HFF-Myc (cell line): ENCODE data around the gene CPEB2.

Source experiments
- DNase-seq: peaks from one replicate; pipeline ENCODE4 v3.0.0-alpha.2; 2011; ENCODE audit warnings: low read depth; ENCODE audit errors: extremely low read depth
- H3K4me3 ChIP-seq: replicated peaks from 2 replicates; pipeline ENCODE4 v1.5.1; 2011; ENCODE audit warnings: low read depth, mild to moderate bottlenecking, control low read depth, low read length
- TF ChIP-seq, protein P1 (sequence below): IDR thresholded peaks from 2 replicates; pipeline ENCODE4 v1.5.1; 2012; ENCODE audit warnings: mild to moderate bottlenecking, low read depth, low read length, control low read depth; ENCODE audit errors: missing control alignments

Gene CPEB2

DNA sequence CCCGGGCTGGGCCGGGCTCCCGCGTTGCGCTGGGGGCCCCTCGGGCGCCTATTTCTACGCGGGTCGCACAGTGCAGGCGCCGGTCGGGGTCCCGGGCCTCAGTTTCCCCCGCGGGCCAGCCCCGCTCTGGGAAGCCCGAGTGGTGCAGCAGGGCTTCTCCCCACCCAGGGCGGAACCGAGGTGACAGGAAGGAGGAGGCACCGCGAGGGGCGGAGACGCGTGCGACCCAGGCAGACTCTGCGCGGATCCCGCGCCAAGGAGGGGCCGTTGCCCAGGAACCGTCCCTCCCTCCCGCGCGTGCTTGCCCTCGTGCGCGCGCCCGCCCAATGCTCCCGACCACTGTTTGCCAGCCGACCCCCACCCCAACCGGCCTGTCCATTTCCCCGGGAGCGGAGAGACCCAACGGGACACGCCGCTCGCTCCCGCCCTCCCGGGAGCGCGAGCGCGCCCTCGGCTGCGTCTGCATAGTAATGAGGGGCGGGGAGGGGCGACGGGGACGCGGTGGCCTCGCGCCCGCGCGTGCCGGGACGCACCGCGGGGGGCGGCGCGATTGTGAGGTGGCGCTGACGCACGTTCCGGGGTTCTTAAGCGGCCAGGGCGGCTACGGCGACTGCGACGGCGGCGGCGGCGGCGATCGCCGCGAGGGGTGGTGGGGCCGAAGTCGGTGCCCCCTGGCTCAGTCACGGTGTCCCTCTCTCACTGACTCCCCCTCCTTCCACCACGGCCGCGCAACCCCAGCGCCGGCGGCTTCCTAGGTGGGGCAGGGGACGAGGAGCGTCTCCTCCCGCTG, at the start of gene CPEB2:
CPEB2 (plus strand) TSS at position 613 of the 790 bp plus-strand sequence. CDS start 193 bp downstream, outside the sequence.
- TF ChIP-seq, protein P1, sequence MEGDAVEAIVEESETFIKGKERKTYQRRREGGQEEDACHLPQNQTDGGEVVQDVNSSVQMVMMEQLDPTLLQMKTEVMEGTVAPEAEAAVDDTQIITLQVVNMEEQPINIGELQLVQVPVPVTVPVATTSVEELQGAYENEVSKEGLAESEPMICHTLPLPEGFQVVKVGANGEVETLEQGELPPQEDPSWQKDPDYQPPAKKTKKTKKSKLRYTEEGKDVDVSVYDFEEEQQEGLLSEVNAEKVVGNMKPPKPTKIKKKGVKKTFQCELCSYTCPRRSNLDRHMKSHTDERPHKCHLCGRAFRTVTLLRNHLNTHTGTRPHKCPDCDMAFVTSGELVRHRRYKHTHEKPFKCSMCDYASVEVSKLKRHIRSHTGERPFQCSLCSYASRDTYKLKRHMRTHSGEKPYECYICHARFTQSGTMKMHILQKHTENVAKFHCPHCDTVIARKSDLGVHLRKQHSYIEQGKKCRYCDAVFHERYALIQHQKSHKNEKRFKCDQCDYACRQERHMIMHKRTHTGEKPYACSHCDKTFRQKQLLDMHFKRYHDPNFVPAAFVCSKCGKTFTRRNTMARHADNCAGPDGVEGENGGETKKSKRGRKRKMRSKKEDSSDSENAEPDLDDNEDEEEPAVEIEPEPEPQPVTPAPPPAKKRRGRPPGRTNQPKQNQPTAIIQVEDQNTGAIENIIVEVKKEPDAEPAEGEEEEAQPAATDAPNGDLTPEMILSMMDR = no peak
- H3K4me3 ChIP-seq = peak within 1 kb of the TSS; percentile 72
- peak; percentile 52 for DNase-seq

DNA sequence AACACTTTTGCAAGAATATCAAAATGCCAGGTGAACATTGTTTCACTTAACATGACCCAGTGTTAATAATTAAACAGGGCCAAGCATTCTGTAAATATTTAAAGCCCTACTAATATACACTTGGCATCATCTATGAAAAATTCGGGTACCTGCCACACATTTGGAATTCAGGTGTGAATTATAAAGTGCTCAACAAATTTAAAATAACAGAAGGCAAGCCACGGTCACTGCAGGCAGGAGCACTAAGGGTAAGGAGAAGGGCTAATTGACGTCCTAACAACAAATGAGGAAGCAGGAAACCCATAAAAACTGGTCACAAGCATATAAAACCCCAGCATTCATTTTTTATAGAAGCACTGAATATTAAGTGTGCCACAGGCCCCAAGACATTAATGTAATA, 43.8 kb upstream of the CPEB2 start:
- TF ChIP-seq, protein P1 = no peak
- DNase-seq = no peak
- no peak overlapping the region for H3K4me3 ChIP-seq

DNA sequence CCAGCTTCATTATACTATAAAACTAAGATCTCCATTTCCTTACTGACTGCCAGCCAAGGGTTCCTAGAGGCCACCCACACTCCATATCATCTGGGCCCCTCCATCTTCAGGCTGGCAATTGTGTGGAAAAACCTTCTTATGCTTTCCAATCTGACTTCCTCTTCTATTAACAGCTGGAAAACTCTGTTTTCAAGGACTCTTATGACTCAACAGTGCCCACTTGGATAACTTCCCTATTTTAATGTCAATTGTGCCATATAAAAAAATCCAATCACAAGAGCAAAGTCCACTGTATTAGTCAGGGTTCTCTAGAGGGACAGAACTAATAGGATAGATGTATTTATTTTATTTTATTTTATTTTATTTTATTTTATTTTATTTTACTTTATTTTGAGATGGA, 41.0 kb upstream of the CPEB2 start:
- no peak overlapping the region for H3K4me3 ChIP-seq
- no peak for DNase-seq

GRCh38 chr4:14965071-14965470, 37.2 kb upstream of the CPEB2 start:
- TF ChIP-seq, protein P1 = no peak
- no peak for DNase-seq
- no peak overlapping the region for H3K4me3 ChIP-seq

More for the DNA sequence above, 41.0 kb upstream of the CPEB2 start:
- TF ChIP-seq, protein P1 = no peak

- TF ChIP-seq, protein P1 = no peak
- no peak for DNase-seq
- H3K4me3 ChIP-seq = no peak overlapping the region
These were observed 34.3 kb upstream of the CPEB2 start for GRCh38 chr4:14967982-14968381.

- H3K4me3 ChIP-seq = no peak overlapping the region
- TF ChIP-seq, protein P1 = no peak
- DNase-seq = no peak
These were observed 24.5 kb upstream of the CPEB2 start for GRCh38 chr4:14977830-14978229.
